Gastroesophageal sphincter (tissue), 3 donors: ENCODE measurements around the gene MDGA2.

ENCODE experiments used
- CTCF ChIP-seq, 4 experiments: fragments of 200-600 bp in 2 of 4; fragments of 450-650 bp in 2 of 4; sonication (generic) in 1 of 4; IDR thresholded peaks; one replicate each; pipeline ENCODE4 v1.5.1; 2017 to 2019; ENCODE audit warnings: antibody characterized with exemption in 4 of 4, mild to moderate bottlenecking in 2 of 4, moderate library complexity in 2 of 4
- EP300 ChIP-seq: sonication (generic); formaldehyde crosslinking; IDR thresholded peaks from one replicate; pipeline ENCODE4 v1.6.1; 2017; ENCODE audit warnings: antibody characterized with exemption, mild to moderate bottlenecking
- POLR2AphosphoS5 ChIP-seq: sonication (generic); formaldehyde crosslinking; IDR thresholded peaks from one replicate; pipeline ENCODE4 v1.6.1; 2017; ENCODE audit warnings: antibody characterized with exemption

- TF ChIP-seq POLR2AphosphoS5 (no peak), CTCF (IDR thresholded peaks at IDR 0.05) (no peak), EP300 (no peak)
Measured at GRCh38 chr14:47155395-47155794, 520.0 kb downstream of the MDGA2 start.
